ENCODE measurements around the gene ITIH1.

Gene ITIH1

GRCh38 chr3:52831500-52832301 is 54.3 kb downstream of the ITIH1 start:
- Histone ChIP-seq H3K27ac (ENCODE audit: low read length) (no peak overlapping the region), H3K4me1 (ENCODE audit: low read length) (no peaks in the 10 kb centered on the region), H3F3A (ENCODE audit: insufficient read depth, low read length) (no peaks in the 10 kb centered on the region)

GRCh38 chr3:52833202-52833601 is 55.8 kb downstream of the ITIH1 start:
- Histone ChIP-seq H3K79me2 (ENCODE audit: low read length) (no peaks in the 10 kb centered on the region), H3F3A (ENCODE audit: insufficient read depth, low read length) (no peaks in the 10 kb centered on the region), H3K9me2 (replicated peaks; ENCODE audit: insufficient read depth, low read length) (no peaks in the 10 kb centered on the region), H3K36me3 (replicated peaks; ENCODE audit: insufficient read depth, low read length) (no peaks in the 10 kb centered on the region), H2AFZ (ENCODE audit: low read length) (no peak overlapping the region), H3K9ac (ENCODE audit: low read length) (no peak overlapping the region), H3K4me1 (ENCODE audit: low read length) (no peaks in the 10 kb centered on the region), H3K27ac (ENCODE audit: low read length) (no peak overlapping the region), H4K20me1 (ENCODE audit: insufficient read depth, low read length) (no peaks in the 10 kb centered on the region), H3K9me3 (replicated peaks; ENCODE audit: insufficient read depth, low read length) (no peaks in the 10 kb centered on the region), H3K4me3 (ENCODE audit: low read length) (no peak overlapping the region), H3K27me3 (replicated peaks; ENCODE audit: insufficient read depth, low read length) (no peaks in the 10 kb centered on the region), H3K4me2 (ENCODE audit: low read depth, low read length) (no peak overlapping the region)
- no peak for DNase-seq
- TF ChIP-seq EZH2phosphoT487 (IDR thresholded peaks at IDR 0.05; ENCODE audit: low read length) (no peak), CTCF (IDR thresholded peaks at IDR 0.05; ENCODE audit: low read length) (no peak), EZH2 (optimal IDR thresholded peaks at IDR 0.05; ENCODE audit: low read depth, low read length) (no peak)

More at GRCh38 chr3:52831500-52832301, 54.3 kb downstream of the ITIH1 start:
- H4K20me1 ChIP-seq (ENCODE audit: insufficient read depth, low read length): no peaks in the 10 kb centered on the region
- no peaks in the 10 kb centered on the region for H3K79me2 ChIP-seq (ENCODE audit: low read length)
- no peak overlapping the region for H3K4me2 ChIP-seq (ENCODE audit: low read depth, low read length)
- no peaks in the 10 kb centered on the region for H3K9me2 ChIP-seq (replicated peaks; ENCODE audit: insufficient read depth, low read length)
- TF ChIP-seq EZH2 (optimal IDR thresholded peaks at IDR 0.05; ENCODE audit: low read depth, low read length) (no peak), EZH2phosphoT487 (IDR thresholded peaks at IDR 0.05; ENCODE audit: low read length) (no peak), CTCF (IDR thresholded peaks at IDR 0.05; ENCODE audit: low read length) (no peak)
- H3K4me3 ChIP-seq (ENCODE audit: low read length): no peak overlapping the region
- H3K9me3 ChIP-seq (replicated peaks; ENCODE audit: insufficient read depth, low read length): no peaks in the 10 kb centered on the region
- no peaks in the 10 kb centered on the region for H3K27me3 ChIP-seq (replicated peaks; ENCODE audit: insufficient read depth, low read length)
- H3K36me3 ChIP-seq (replicated peaks; ENCODE audit: insufficient read depth, low read length): no peaks in the 10 kb centered on the region
- no peak overlapping the region for H2AFZ ChIP-seq (ENCODE audit: low read length)
- no peak for DNase-seq
- H3K9ac ChIP-seq (ENCODE audit: low read length): no peak overlapping the region

- Histone ChIP-seq H3F3A (ENCODE audit: insufficient read depth, low read length) (no peaks in the 10 kb centered on the region), H4K20me1 (ENCODE audit: insufficient read depth, low read length) (no peaks in the 10 kb centered on the region), H3K9me3 (replicated peaks; ENCODE audit: insufficient read depth, low read length) (no peaks in the 10 kb centered on the region), H3K36me3 (replicated peaks; ENCODE audit: insufficient read depth, low read length) (no peaks in the 10 kb centered on the region), H3K4me3 (ENCODE audit: low read length) (no peak within 1 kb of the TSS), H2AFZ (ENCODE audit: low read length) (no peak within 1 kb of the TSS), H3K27me3 (replicated peaks; ENCODE audit: insufficient read depth, low read length) (no peaks in the 10 kb centered on the region), H3K4me1 (ENCODE audit: low read length) (no peaks in the 10 kb centered on the region), H3K9ac (ENCODE audit: low read length) (no peak within 1 kb of the TSS), H3K27ac (ENCODE audit: low read length) (no peak within 1 kb of the TSS), H3K9me2 (replicated peaks; ENCODE audit: insufficient read depth, low read length) (no peaks in the 10 kb centered on the region), H3K4me2 (ENCODE audit: low read depth, low read length) (no peak within 1 kb of the TSS), H3K79me2 (ENCODE audit: low read length) (no peaks in the 10 kb centered on the region)
- no peak for DNase-seq
- no peak for TF ChIP-seq EZH2phosphoT487 (IDR thresholded peaks at IDR 0.05; ENCODE audit: low read length)
- no peak for TF ChIP-seq EZH2 (optimal IDR thresholded peaks at IDR 0.05; ENCODE audit: low read depth, low read length)
- no peak for TF ChIP-seq CTCF (IDR thresholded peaks at IDR 0.05; ENCODE audit: low read length)
Measured at GRCh38 chr3:52834871-52835501, 57.6 kb downstream of the ITIH1 start, which contains the start of gene MUSTN1. MUSTN1 (minus strand) TSS chr3:52835019; CDS start chr3:52834948, 71 bp downstream.

All from MM.1S (cell line).